ACC112 (cell line): ENCODE measurements around the gene MIS12.

Experiments
- H2AFZ ChIP-seq: fragments of 200-600 bp; sonication (generic); one replicate; pipeline ENCODE4 v1.6.0; 2017; ENCODE audit warnings: antibody characterized with exemption, low read length; ENCODE audit not compliant: unreplicated experiment
- H3K27ac ChIP-seq: fragments of 200-600 bp; sonication (generic); 2 replicates; pipeline ENCODE4 v1.5.1; 2014; ENCODE audit warnings: low read depth, mild to moderate bottlenecking, antibody characterized with exemption, low read length, moderate library complexity
- H3K27me3 ChIP-seq: fragments of 200-600 bp; sonication (generic); 2 replicates; pipeline ENCODE4 v1.6.1; 2014; ENCODE audit warnings: mild to moderate bottlenecking, antibody characterized with exemption, low read length, moderate library complexity, mixed read lengths; ENCODE audit not compliant: insufficient read depth
- H3K36me3 ChIP-seq: fragments of 200-600 bp; sonication (generic); 2 replicates; pipeline ENCODE4 v1.6.1; 2016; ENCODE audit warnings: mild to moderate bottlenecking, antibody characterized with exemption, low read length, moderate library complexity, mixed read lengths; ENCODE audit not compliant: insufficient read depth
- H3K4me1 ChIP-seq: fragments of 200-600 bp; sonication (generic); one replicate; pipeline ENCODE4 v1.6.1; 2016; ENCODE audit warnings: low read length, mixed read lengths; ENCODE audit not compliant: insufficient read depth, unreplicated experiment, control insufficient read depth
- H3K4me3 ChIP-seq: fragments of 200-600 bp; sonication (generic); 2 replicates; pipeline ENCODE4 v1.5.1; 2014; ENCODE audit warnings: mild to moderate bottlenecking, low read depth, low read length
- H3K79me2 ChIP-seq: fragments of 200-600 bp; sonication (generic); one replicate; pipeline ENCODE4 v1.6.0; 2016; ENCODE audit warnings: low read length; ENCODE audit not compliant: control insufficient read depth, unreplicated experiment, insufficient read depth

Gene MIS12

GRCh38 chr17:5533486-5534315, 47.3 kb downstream of the MIS12 start:
- Histone ChIP-seq H2AFZ (no peak overlapping the region), H3K4me3 (no peak overlapping the region), H3K79me2 (no peaks in the 10 kb centered on the region), H3K27ac (no peak overlapping the region), H3K36me3 (peaks cover 7% of the 10 kb centered on the region; the same call in 1 of the 2 replicates), H3K27me3 (no peaks in the 10 kb centered on the region), H3K4me1 (no peaks in the 10 kb centered on the region)

- Histone ChIP-seq H3K4me3 (no peak overlapping the region), H3K4me1 (no peaks in the 10 kb centered on the region), H3K27ac (no peak overlapping the region), H3K79me2 (no peaks in the 10 kb centered on the region), H2AFZ (no peak overlapping the region), H3K27me3 (no peaks in the 10 kb centered on the region), H3K36me3 (peaks cover 10% of the 10 kb centered on the region; the same call in 1 of the 2 replicates)
Measured at GRCh38 chr17:5535436-5535835, 49.1 kb downstream of the MIS12 start.

- H3K27me3 ChIP-seq = no peaks in the 10 kb centered on the region
- no peak overlapping the region for H3K27ac ChIP-seq
- H2AFZ ChIP-seq = no peak overlapping the region
- no peaks in the 10 kb centered on the region for H3K4me1 ChIP-seq
- no peaks in the 10 kb centered on the region for H3K79me2 ChIP-seq
- H3K36me3 ChIP-seq = peaks cover 9% of the 10 kb centered on the region
- H3K4me3 ChIP-seq = no peak overlapping the region
Measured at GRCh38 chr17:5536866-5537650, 50.7 kb downstream of the MIS12 start.

GRCh38 chr17:5539286-5539685, 52.9 kb downstream of the MIS12 start:
- Histone ChIP-seq H3K4me3 (no peak overlapping the region), H3K79me2 (no peaks in the 10 kb centered on the region), H2AFZ (no peak overlapping the region), H3K27me3 (no peaks in the 10 kb centered on the region), H3K27ac (no peak overlapping the region), H3K4me1 (no peaks in the 10 kb centered on the region), H3K36me3 (peaks cover 7% of the 10 kb centered on the region)

- Histone ChIP-seq H3K79me2 (no peaks in the 10 kb centered on the region), H3K36me3 (peaks cover 7% of the 10 kb centered on the region), H3K27me3 (no peaks in the 10 kb centered on the region), H3K4me1 (no peaks in the 10 kb centered on the region), H3K4me3 (no peak overlapping the region), H3K27ac (no peak overlapping the region), H2AFZ (no peak overlapping the region)
Measured at GRCh38 chr17:5540321-5540720, 54.0 kb downstream of the MIS12 start.
